Measurements from ENCODE around the gene CD226.

DNA sequence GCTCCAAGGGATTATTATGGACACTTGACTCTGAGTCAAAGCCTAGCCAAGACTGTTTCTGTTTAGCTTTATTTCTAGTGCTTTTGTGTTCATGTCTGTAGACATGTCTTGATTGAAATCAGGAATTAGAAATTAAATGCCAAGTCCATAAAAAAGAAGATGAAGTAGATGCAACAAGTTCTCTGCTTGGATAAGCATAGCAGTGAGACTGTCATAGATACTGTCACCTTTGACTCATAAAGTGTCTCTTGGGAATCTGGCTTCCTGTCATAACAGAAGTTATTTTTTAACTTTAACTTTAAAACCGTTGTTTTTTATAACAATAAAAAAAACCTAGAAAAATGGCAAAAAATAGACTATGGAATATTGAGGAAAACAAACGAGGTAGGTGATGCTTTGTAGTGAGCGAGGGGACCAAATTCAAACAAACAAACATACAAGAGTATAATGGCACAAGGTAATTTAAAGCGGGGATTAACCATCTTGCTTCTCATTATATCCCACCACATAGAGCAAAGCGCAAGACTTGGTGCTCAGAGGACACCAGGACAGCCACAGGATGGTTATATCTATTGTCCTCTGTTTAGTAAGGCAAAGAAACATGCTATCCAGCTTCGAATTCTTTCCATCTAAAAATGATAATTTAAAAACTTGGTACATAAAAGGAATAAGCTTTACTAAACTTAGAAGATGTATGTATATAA lies 64.6 kb downstream of the CD226 start:
- TF ChIP-seq POLR2A (IDR thresholded peaks at IDR 0.05) (no peak), EP300 (IDR thresholded peaks at IDR 0.05) (no peak)
- TF ChIP-seq, protein P1, sequence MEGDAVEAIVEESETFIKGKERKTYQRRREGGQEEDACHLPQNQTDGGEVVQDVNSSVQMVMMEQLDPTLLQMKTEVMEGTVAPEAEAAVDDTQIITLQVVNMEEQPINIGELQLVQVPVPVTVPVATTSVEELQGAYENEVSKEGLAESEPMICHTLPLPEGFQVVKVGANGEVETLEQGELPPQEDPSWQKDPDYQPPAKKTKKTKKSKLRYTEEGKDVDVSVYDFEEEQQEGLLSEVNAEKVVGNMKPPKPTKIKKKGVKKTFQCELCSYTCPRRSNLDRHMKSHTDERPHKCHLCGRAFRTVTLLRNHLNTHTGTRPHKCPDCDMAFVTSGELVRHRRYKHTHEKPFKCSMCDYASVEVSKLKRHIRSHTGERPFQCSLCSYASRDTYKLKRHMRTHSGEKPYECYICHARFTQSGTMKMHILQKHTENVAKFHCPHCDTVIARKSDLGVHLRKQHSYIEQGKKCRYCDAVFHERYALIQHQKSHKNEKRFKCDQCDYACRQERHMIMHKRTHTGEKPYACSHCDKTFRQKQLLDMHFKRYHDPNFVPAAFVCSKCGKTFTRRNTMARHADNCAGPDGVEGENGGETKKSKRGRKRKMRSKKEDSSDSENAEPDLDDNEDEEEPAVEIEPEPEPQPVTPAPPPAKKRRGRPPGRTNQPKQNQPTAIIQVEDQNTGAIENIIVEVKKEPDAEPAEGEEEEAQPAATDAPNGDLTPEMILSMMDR (IDR thresholded peaks at IDR 0.05) = no peak

Data from stomach (tissue), 4 donors.